Thyroid gland (tissue), 4 donors: ENCODE results near the gene MAMDC4. TPM values are rescaled to one million over a fixed set of nuclear protein-coding genes. Genes with fewer than 3 reads are reported as not detected.
"Not testable (repeated sequence)": the region's sequence is repeated elsewhere in the genome, so short reads cannot be mapped to it uniquely, and the experiment has no call there.

ENCODE experiments used
- DNase-seq, 2 donors: peaks; one replicate each; pipeline ENCODE4 v3.0.0-alpha.2; 2019
- H3K27ac ChIP-seq, 3 donors: fragments of 200-600 bp; sonication (generic); 1 replicate in 2 of 3; 2 replicates in 1 of 3; pipeline ENCODE4 v1.5.1; 2016 to 2019; ENCODE audit warnings: mild to moderate bottlenecking in 1 of 3, moderate library complexity in 1 of 3
- H3K27me3 ChIP-seq: fragments of 200-600 bp; sonication (generic); one replicate; pipeline ENCODE4 v1.5.1; 2019
- H3K36me3 ChIP-seq, 2 donors: fragments of 200-600 bp; sonication (generic); one replicate each; pipeline ENCODE4 v1.5.1; 2016 to 2019
- H3K4me1 ChIP-seq, 2 donors: fragments of 200-600 bp; sonication (generic); one replicate each; pipeline ENCODE4 v1.5.1; 2017 to 2019
- H3K4me3 ChIP-seq, 3 donors: fragments of 200-600 bp; sonication (generic); replicated peaks in 1 of 3; 1 replicate in 2 of 3; 2 replicates in 1 of 3; pipeline ENCODE4 v1.5.1; 2016; ENCODE audit warnings: mild to moderate bottlenecking in 1 of 3
- H3K9me3 ChIP-seq: fragments of 200-600 bp; sonication (generic); one replicate; pipeline ENCODE4 v1.5.1; 2017
- CTCF ChIP-seq, 6 experiments: fragments of 200-600 bp in 3 of 6; fragments of 450-650 bp in 3 of 6; sonication (generic) in 3 of 6; IDR thresholded peaks; one replicate each; pipeline ENCODE4 v1.5.1; 2016 to 2019; ENCODE audit warnings: antibody characterized with exemption in 6 of 6, mild to moderate bottlenecking in 2 of 6, inconsistent platforms in 1 of 6, moderate library complexity in 1 of 6
- POLR2A ChIP-seq, 2 donors: fragments of 450-650 bp; IDR thresholded peaks; one replicate each; pipeline ENCODE4 v1.6.1; 2017; ENCODE audit warnings: antibody characterized with exemption in 2 of 2, mild to moderate bottlenecking in 2 of 2, moderate library complexity in 1 of 2
- WGBS, 2 donors: methylation state at CpG; one replicate each; pipeline ENCODE4 v1.1.5; 2017; 5-methylcytosine and 5-hydroxymethylcytosine counted together
- intact Hi-C: fragments of 100-400 bp; cut with DNase I; formaldehyde crosslinking; loops from one replicate; pipeline ENCODE4 v1.15.1; 2023
- total RNA-seq, 4 donors: library from RNA; depleted of rRNA; stranded (reverse); fragments of >200 nt; gene quantifications; one replicate each; pipeline ENCODE4 v1.2.3, GENCODE V29; 2016

MAMDC4 gene
- 10 to 100 TPM in 2 of 4 donors, 1 to 10 TPM in 2; 4.1 to 20.4 (median 9.0) TPM for total RNA-seq

GRCh38 chr9:136851941-136852663 lies at the start of gene MAMDC4:
Gene MAMDC4 (plus strand): TSS chr9:136852346. CDS start chr9:136852417, 71 bp downstream.
- 90 to 93% methylated on average over 3 to 5 of the region's 23 CpGs for WGBS, 2 donors
- Histone ChIP-seq H3K4me1 (peaks cover 14 to 17% of the 10 kb centered on the region in 2 donors), H3K9me3 (no peaks in the 10 kb centered on the region), H3K36me3 (peaks cover 7 to 10% of the 10 kb centered on the region in 2 donors), H3K27ac (no peak within 1 kb of the TSS), H3K27me3 (no peaks in the 10 kb centered on the region), H3K4me3 (no peak within 1 kb of the TSS)
- TF ChIP-seq CTCF (IDR thresholded peaks at IDR 0.05) (no peak), POLR2A (IDR thresholded peaks at IDR 0.05) (no peak)
- DNase-seq, result no peak
- intact Hi-C loops, result no loop called here

- H3K36me3 ChIP-seq, H3K9me3 ChIP-seq, DNase-seq, H3K4me3 ChIP-seq, H3K27me3 ChIP-seq, intact Hi-C loops, H3K27ac ChIP-seq: not testable (repeated sequence)
- WGBS, 2 donors, result 92 to 100% methylated on average over 1 to 6 of the region's 9 CpGs
- H3K4me1 ChIP-seq, result peaks cover 27 to 38% of the 10 kb centered on the region in 2 donors
These were observed 49.1 kb upstream of the MAMDC4 start for GRCh38 chr9:136803009-136803550.

- Histone ChIP-seq H3K4me1 (peaks cover 29 to 37% of the 10 kb centered on the region in 2 donors), H3K27me3 (no peaks in the 10 kb centered on the region), H3K36me3 (no peaks in the 10 kb centered on the region), H3K9me3 (no peaks in the 10 kb centered on the region), H3K4me3 (no peak overlapping the region), H3K27ac (no peak overlapping the region)
- no peak for DNase-seq
- TF ChIP-seq CTCF (IDR thresholded peaks at IDR 0.05) (no peak), POLR2A (IDR thresholded peaks at IDR 0.05) (no peak)
- intact Hi-C loops, result no loop called here
- WGBS, 2 donors, result 88 to 94% methylated on average over 22 of the region's 22 CpGs
These were observed 48.3 kb upstream of the MAMDC4 start for GRCh38 chr9:136803551-136804508.

- no peaks in the 10 kb centered on the region for H3K9me3 ChIP-seq
- H3K36me3 ChIP-seq, result no peaks in the 10 kb centered on the region
- no peak overlapping the region for H3K27ac ChIP-seq
- no peak overlapping the region for H3K4me3 ChIP-seq
- TF ChIP-seq POLR2A (IDR thresholded peaks at IDR 0.05) (no peak), CTCF (IDR thresholded peaks at IDR 0.05) (no peak)
- 74 to 93% methylated on average over 8 to 13 of the region's 20 CpGs for WGBS, 2 donors
- intact Hi-C loops, result loop anchor here (5.0 kb wide), 1 partner anchor 143 kb away; the partner anchor contains the start of gene C8G
- no peaks in the 10 kb centered on the region for H3K27me3 ChIP-seq
- peaks cover 32 to 37% of the 10 kb centered on the region in 2 donors for H3K4me1 ChIP-seq
- DNase-seq, result peak in 1 of 2 donors; percentile 39
These were observed 47.5 kb upstream of the MAMDC4 start for GRCh38 chr9:136804509-136805206.
